LHCN-M2 (cell line): ENCODE data around the gene ZNF862. TPM values are rescaled to one million over a fixed set of nuclear protein-coding genes. Genes with fewer than 3 reads are reported as not detected.
A peak's percentile ranks its signal among the peaks of the same experiment; 100 is the strongest.
"Not testable (repeated sequence)": the region's sequence is repeated elsewhere in the genome, so short reads cannot be mapped to it uniquely, and the experiment has no call there.

Experiments
- DNase-seq: peaks from one replicate; pipeline ENCODE4 v3.0.0-alpha.2; 2012; ENCODE audit warnings: low read depth
- total RNA-seq: library from RNA; depleted of rRNA; stranded (reverse); fragments of >200 nt; gene quantifications from 2 replicates; pipeline ENCODE4 v1.2.3, GENCODE V29; 2014

The ZNF862 gene
- total RNA-seq, 1 experiment from 2014 or later = 11.8 TPM

DNA sequence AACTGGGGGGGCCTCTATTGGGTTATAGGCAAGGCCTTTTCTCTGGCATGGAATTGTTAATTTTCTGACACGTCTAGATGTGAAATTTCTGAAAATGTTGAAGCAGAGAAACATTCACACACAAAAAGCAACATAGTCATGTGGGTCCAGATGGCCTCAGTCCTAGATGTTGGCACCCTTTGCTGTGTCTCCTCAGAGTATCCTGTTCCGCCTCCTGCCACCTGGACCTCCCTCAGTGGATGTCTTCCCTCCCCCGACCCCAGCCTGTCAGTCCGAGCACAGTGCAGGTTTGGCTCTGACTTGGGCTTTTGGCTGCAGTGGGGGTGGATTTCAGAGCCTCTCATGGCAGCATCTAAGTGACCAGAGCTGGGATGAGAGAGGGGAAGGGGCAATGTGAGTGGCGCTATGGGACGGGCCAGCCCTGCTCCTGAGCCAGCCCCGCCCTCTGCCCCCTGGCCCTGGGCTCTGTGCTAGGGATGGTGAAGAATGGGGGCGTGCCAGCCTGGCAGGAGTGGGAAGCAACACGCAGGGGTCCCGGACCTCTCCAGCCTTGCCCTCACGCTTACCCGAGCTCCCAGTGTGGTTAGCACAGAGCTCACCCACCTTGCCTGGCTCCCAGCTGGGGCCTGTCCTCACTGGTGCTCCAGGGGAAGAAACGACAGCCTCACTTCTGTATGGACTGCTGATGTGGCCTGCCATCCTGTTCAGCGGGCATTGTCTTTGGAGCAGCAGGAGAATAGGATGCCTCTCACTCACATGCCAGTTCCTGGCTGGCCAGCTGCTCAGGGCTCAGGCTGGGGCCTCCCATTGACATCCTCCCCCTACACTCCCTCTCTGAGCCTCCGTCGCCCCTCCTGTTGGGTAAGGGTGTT, 41.8 kb downstream of the ZNF862 start:
- no peak for DNase-seq

GRCh38 chr7:149880638-149881311, 42.6 kb downstream of the ZNF862 start:
- DNase-seq = no peak

- DNase-seq = no peak
These were observed 43.4 kb downstream of the ZNF862 start for GRCh38 chr7:149881328-149882247.

- DNase-seq = no peak
These were observed 44.3 kb downstream of the ZNF862 start for GRCh38 chr7:149882248-149883047.

GRCh38 chr7:149883048-149883438, 44.9 kb downstream of the ZNF862 start:
- DNase-seq = no peak

GRCh38 chr7:149883452-149883861, 45.3 kb downstream of the ZNF862 start:
- peak; percentile 60 for DNase-seq

DNA sequence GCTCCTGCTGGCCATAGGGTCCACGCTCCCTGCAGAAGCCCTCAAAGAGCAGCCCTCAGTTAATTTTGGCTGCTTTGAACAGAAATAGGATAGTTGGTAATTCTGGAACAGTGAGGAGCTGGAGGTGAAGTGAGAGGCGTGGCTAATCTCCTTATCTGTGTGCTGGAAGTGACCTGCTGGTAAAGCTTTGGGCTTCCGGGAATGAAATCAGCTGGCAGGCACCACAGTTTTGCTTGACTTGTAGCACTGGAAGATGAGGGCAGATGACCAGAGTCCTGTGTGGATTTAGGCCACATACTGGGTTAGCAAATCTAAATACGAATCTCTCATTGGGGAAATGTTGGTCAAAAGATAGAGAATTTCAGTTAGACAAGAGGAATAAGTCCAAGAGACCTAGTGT, 45.8 kb downstream of the ZNF862 start:
- DNase-seq = no peak

GRCh38 chr7:149884541-149884940, 46.4 kb downstream of the ZNF862 start:
- DNase-seq = no peak

GRCh38 chr7:149885191-149886017, 47.2 kb downstream of the ZNF862 start:
- DNase-seq = peak; percentile 67

GRCh38 chr7:149886018-149886415, 47.8 kb downstream of the ZNF862 start:
- DNase-seq = no peak

DNA sequence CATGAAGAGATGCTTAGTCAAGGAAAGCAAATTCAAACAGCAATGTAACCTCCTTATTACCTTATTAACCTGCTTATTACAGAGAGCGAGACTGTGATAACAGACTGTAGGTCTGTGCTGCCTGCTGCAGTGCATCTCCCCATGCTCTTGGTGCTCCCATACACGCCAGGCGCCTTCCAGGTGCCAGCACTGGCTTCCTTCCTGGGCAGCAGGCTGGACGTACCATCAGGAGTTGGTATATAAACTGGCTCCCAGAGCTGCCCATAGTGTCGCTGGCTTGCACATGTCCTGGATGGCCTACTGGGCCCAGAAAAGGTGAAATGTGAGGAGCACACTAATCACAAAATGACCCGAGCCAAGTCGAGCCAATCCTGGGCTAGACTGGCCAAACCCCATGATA, 49.1 kb downstream of the ZNF862 start:
- no peak for DNase-seq

DNA sequence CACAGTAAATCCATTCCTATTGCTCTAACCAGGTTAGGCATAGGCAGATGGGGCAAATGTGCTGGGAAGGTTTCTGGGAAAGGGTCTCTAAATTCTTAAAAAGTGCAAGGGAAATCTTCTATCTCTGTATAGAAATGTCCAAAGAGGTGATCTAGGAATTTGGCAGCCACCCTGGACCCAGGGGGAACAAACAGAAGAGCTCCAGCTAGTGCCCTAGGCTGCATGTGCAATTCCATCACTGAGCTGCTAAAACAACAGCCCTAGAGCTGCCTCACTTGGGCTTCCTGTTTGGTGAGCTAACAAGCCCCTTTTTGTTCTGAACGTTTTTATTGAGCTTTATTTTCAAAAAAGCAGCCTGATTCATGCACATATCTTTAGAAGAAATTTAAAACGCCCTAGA, 52.5 kb downstream of the ZNF862 start:
- not testable (repeated sequence) for DNase-seq

DNA sequence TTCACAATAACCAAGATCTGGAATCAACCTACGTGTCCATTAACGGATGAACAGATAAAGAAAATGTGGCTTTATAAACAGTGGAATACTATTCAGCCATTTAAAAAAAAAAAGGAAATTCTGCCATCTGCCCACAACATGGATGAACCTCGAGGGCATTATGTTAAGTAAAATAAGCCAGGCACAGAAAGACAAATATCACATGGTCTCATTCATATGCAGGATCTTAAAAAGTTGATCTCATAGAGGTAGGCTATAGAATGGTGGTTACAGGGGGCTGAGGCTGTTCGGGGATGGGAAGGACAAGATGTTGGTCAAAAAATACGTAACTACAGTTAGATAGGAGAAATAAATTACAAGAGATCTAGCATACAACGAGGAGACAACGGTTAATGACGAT, 56.8 kb downstream of the ZNF862 start:
- not testable (repeated sequence) for DNase-seq

DNA sequence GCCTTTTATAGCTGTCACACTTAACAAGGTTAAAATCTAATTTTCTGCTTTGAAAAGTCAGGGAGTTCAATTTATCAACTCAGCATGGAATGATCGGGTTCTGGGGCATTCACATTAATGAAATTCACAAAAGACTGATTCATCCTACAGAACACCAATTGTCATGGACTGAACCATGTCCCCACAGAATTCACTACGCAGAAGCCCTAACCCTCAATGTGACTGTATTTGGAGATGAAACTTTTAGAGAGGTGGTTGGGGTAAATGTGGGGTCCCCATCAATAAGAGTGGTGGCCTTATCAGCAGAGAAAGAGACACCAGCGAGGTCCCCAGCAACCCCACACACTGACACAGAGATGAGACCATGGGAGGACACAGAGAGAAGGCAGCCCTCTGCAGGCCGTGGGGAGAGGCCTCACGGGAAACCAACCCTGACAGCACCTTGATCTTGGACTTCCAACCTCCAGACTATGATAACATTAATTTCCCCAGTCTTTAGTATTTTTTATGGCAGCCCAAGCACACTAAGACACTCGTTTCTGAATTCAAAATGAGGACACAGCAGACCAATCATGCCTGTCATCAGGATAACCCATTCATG, 69.7 kb downstream of the ZNF862 start:
- DNase-seq = not testable (repeated sequence)

DNA sequence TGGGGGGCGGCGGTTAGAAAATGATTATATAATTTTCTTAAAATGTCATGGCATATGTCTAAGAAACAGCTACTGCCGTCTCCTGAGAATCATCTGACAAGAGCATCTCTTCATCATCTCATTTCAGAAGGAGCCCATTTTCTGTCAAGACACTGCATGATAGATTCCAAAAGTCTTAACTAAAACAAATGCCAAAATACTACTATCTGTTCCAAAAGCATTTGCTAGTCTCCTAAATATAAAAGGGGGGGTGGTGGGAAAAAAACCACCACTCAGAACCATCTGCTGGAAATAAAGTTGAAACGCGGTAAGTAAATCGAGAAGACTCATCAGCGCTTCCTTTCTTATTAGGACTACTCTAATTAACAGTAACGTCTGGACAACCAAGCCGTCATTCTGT, 72.0 kb downstream of the ZNF862 start:
- not testable (repeated sequence) for DNase-seq

DNA sequence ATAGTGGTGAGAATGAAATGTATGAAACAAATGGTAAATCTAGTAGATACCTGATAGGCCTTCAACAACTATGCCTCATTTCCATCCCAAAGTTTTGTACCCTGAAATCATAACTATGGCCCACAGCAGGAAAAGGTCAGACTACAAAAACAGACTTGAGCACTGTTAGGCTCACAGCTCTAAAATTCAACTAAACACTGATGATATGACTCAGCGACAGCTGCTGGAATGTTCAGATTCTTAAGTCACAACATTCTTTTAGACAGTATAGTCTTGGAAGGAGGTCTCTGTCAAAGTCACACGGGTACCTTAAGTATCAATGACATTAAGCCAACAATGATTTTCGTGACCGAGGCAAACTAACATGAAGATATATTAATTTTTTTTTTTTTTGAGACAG, 74.0 kb downstream of the ZNF862 start:
- DNase-seq = peak; percentile 82
